Measurements from ENCODE around the gene LCP2. TPM values are rescaled to one million over a fixed set of nuclear protein-coding genes. Genes with fewer than 3 reads are reported as not detected.

The LCP2 gene
- total RNA-seq, 1 experiment from 2014 or later: 0.36 TPM

GRCh38 chr5:170200876-170201275 is 96.7 kb downstream of the LCP2 start:
- Histone ChIP-seq H3K27ac (ENCODE audit: low read length) (peak overlapping the region; percentile 23; the same call in 1 of the 2 replicates), H3K4me3 (ENCODE audit: low read depth in 2 of 2, low read length in 2 of 2) (no peak overlapping the region), H3K9me3 (ENCODE audit: control insufficient read depth, insufficient read depth, low read depth, low read length) (no peaks in the 10 kb centered on the region), H3K36me3 (ENCODE audit: control insufficient read depth, insufficient read depth, low read length) (no peaks in the 10 kb centered on the region), H3K4me1 (ENCODE audit: control insufficient read depth, insufficient read depth, low read length) (no peaks in the 10 kb centered on the region; the same call in 1 of the 2 replicates), H3K27me3 (ENCODE audit: control insufficient read depth, insufficient read depth, low read length) (no peaks in the 10 kb centered on the region)
- ATAC-seq (no peak), DNase-seq (ENCODE audit: low read depth, low spot score) (no peak)
- intact Hi-C loops (cut with micrococcal nuclease; ENCODE audit: unreplicated experiment): no loop called here
- TF ChIP-seq POLR2AphosphoS5 (IDR thresholded peaks at IDR 0.05; ENCODE audit: low read depth, low read length) (no peak), SIN3A (IDR thresholded peaks at IDR 0.05; ENCODE audit: borderline replicate concordance, insufficient read depth, low read depth, low read length) (no peak), CTCF (IDR thresholded peaks at IDR 0.05) (no peak), REST (IDR thresholded peaks at IDR 0.05; ENCODE audit: insufficient read depth in 1 of 2, low read depth in 2 of 2, low read length in 1 of 2) (no peak), TCF7L2 (IDR thresholded peaks at IDR 0.05; ENCODE audit: low read depth, low read length) (no peak)
- POLR2A ChIA-PET: no interaction called here
- in situ Hi-C loops (cut with HindIII; ENCODE audit: low pct_unique_long_range_greater_than_20kb, low sequenced_read_pairs): no loop called here
- CTCF ChIA-PET: interaction anchor here (0.6 kb wide), 1 partner anchor 18 kb away, joined by 3 read pairs; no protein-coding TSS in a partner anchor
- no TSS peak for BruUV-seq (replicated peaks)

Other genes with a start within 250 kb of the LCP2 start
- 0.44 TPM for gene FOXI1, start 191.9 kb downstream of the LCP2 start, total RNA-seq (2021; ENCODE audit: unreplicated experiment)
- 0.15 TPM for gene C5orf58, start 64.8 kb downstream of the LCP2 start, total RNA-seq (2021; ENCODE audit: unreplicated experiment)
- gene KCNMB1, start 91.6 kb upstream of the LCP2 start, total RNA-seq (2021; ENCODE audit: unreplicated experiment): not detected
- not detected for gene KCNIP1, start 206.2 kb upstream of the LCP2 start, total RNA-seq (2021; ENCODE audit: unreplicated experiment)

Measured in Panc1 (cell line).